Endothelial cell of umbilical vein (primary cell): ENCODE results near the gene SLCO3A1. TPM values are rescaled to one million over a fixed set of nuclear protein-coding genes. Genes with fewer than 3 reads are reported as not detected.

Experiments used
- BruUV-seq: library from RNA; stranded (reverse); fragments of 400-500 nt; replicated peaks from 2 replicates; lab custom pipeline; 2021; lab: Mats Ljungman, UMichigan
- CTCF ChIA-PET: fragments of 300-600, 350-600 bp; sonication (Branson Sonifier 250); formaldehyde crosslinking; loops from one replicate; lab custom pipeline; 2021; ENCODE audit warnings: antibody characterized with exemption, inconsistent platforms; lab: Charles Lee
- POLR2A ChIA-PET: fragments of 300-600, 350-600 bp; sonication (Branson Sonifier 250); formaldehyde crosslinking; loops from one replicate; lab custom pipeline; 2021; ENCODE audit warnings: antibody characterized with exemption, inconsistent platforms; lab: Charles Lee
- DNase-seq: peaks from one replicate; pipeline ENCODE4 v3.0.0-alpha.2; 2011; ENCODE audit warnings: low read depth, low spot score
- FAIRE-seq: peaks from 2 replicates; lab custom pipeline; 2011; peaks lifted over from hg19 to GRCh38; lab: Jason Lieb, UNC
- H2AFZ ChIP-seq: 2 replicates; pipeline ENCODE4 v1.6.0; 2012; ENCODE audit warnings: low read depth, low read length, control low read depth, inconsistent platforms
- H3K27ac ChIP-seq: 2 replicates; pipeline ENCODE4 v1.5.1; 2011; ENCODE audit warnings: low read depth, mild to moderate bottlenecking, control low read depth, low read length, moderate library complexity; ENCODE audit not compliant: insufficient read depth
- H3K27me3 ChIP-seq, 2 experiments: 2 replicates each; pipeline versions ENCODE4 v1.6.0 to v1.6.1; 2011; ENCODE audit warnings: low read length in 2 of 2, mixed read lengths in 1 of 2; ENCODE audit not compliant: control insufficient read depth in 2 of 2, insufficient read depth in 2 of 2
- H3K36me3 ChIP-seq, 2 experiments: 2 replicates in 1 of 2; 3 replicates in 1 of 2; pipeline ENCODE4 v1.5.1; 2011; ENCODE audit warnings: low read length in 2 of 2, mild to moderate bottlenecking in 1 of 2, moderate library complexity in 1 of 2; ENCODE audit not compliant: control insufficient read depth in 2 of 2, insufficient read depth in 2 of 2; ENCODE audit errors: extremely low read depth in 1 of 2
- H3K4me1 ChIP-seq: 3 replicates; pipeline ENCODE4 v1.5.1; 2011; ENCODE audit warnings: mild to moderate bottlenecking, low read length; ENCODE audit not compliant: control insufficient read depth, insufficient read depth; ENCODE audit errors: extremely low read depth
- H3K4me2 ChIP-seq: 2 replicates; pipeline ENCODE4 v1.6.1; 2011; ENCODE audit warnings: low read length, control low read depth, mixed read lengths; ENCODE audit not compliant: insufficient read depth
- H3K4me3 ChIP-seq, 3 experiments: fragments of 200-600 bp in 1 of 3; sonication (generic), shearing (Covaris generic) in 1 of 3; replicated peaks in 1 of 3; 2 replicates each; pipeline ENCODE4 v1.5.1; 2011 to 2016; ENCODE audit warnings: control low read depth in 3 of 3, low read length in 3 of 3, mild to moderate bottlenecking in 2 of 3, inconsistent platforms in 1 of 3, low read depth in 1 of 3, moderate library complexity in 1 of 3; ENCODE audit not compliant: insufficient read depth in 1 of 3
- H3K79me2 ChIP-seq: 2 replicates; pipeline ENCODE4 v1.6.0; 2012; ENCODE audit warnings: low read length, inconsistent platforms; ENCODE audit not compliant: control insufficient read depth, insufficient read depth
- H3K9ac ChIP-seq: replicated peaks from 2 replicates; pipeline ENCODE3; 2011; ENCODE audit warnings: low read length, control low read depth; ENCODE audit not compliant: insufficient read depth; ENCODE audit errors: extremely low read depth
- H3K9me1 ChIP-seq: replicated peaks from 3 replicates; pipeline ENCODE4 v1.6.0; 2011; ENCODE audit warnings: mild to moderate bottlenecking, low read length; ENCODE audit not compliant: control insufficient read depth, insufficient read depth; ENCODE audit errors: extremely low read depth
- H3K9me3 ChIP-seq: replicated peaks from 2 replicates; pipeline ENCODE4 v1.5.1; 2012; ENCODE audit warnings: low read length, inconsistent platforms; ENCODE audit not compliant: control insufficient read depth, insufficient read depth
- H4K20me1 ChIP-seq: replicated peaks from 2 replicates; pipeline ENCODE3; 2011; ENCODE audit warnings: mild to moderate bottlenecking, low read length; ENCODE audit not compliant: control insufficient read depth, insufficient read depth; ENCODE audit errors: extremely low read depth
- EZH2 ChIP-seq: IDR thresholded peaks from 2 replicates; pipeline ENCODE4 v1.6.1; 2012; ENCODE audit warnings: borderline replicate concordance, low read depth, mild to moderate bottlenecking, moderate library complexity, low read length, inconsistent platforms; ENCODE audit not compliant: severe bottlenecking
- FOS ChIP-seq: IDR thresholded peaks from 2 replicates; pipeline ENCODE4 v1.6.1; 2011; ENCODE audit warnings: mild to moderate bottlenecking, low read length, moderate library complexity, borderline replicate concordance; ENCODE audit not compliant: insufficient read depth
- GATA2 ChIP-seq: IDR thresholded peaks from 2 replicates; pipeline ENCODE4 v1.7.0; 2011; ENCODE audit warnings: low read depth, mild to moderate bottlenecking, moderate library complexity, mixed read lengths, low read length; ENCODE audit not compliant: insufficient read length, insufficient read depth
- JUN ChIP-seq: IDR thresholded peaks from 2 replicates; pipeline ENCODE4 v1.6.1; 2011; ENCODE audit warnings: borderline replicate concordance, low read depth; ENCODE audit not compliant: insufficient read length, insufficient read depth
- MYC ChIP-seq: IDR thresholded peaks from one replicate; pipeline ENCODE4 v1.6.1; 2011; ENCODE audit warnings: mild to moderate bottlenecking, low read depth, low read length
- POLR2A ChIP-seq: IDR thresholded peaks from 2 replicates; pipeline ENCODE4 v1.6.1; 2012; ENCODE audit warnings: low read depth, mild to moderate bottlenecking, control low read depth, low read length
- POLR2AphosphoS5 ChIP-seq: IDR thresholded peaks from 2 replicates; pipeline ENCODE4 v1.6.1; 2012; ENCODE audit warnings: low read depth, mild to moderate bottlenecking, control low read depth, low read length, moderate library complexity; ENCODE audit not compliant: insufficient read depth
- dilution Hi-C: fragments of 300-500 bp; cut with MboI; formaldehyde crosslinking; loops from one replicate; pipeline ENCODE4 v1.15.0; 2019; ENCODE audit warnings: low sequenced_read_pairs; ENCODE audit not compliant: extremely low pct_ligation_motif_present
- intact Hi-C: fragments of 100-400 bp; cut with micrococcal nuclease; formaldehyde crosslinking; loops from one replicate; pipeline ENCODE4 v1.10.0; 2022
- polyA plus RNA-seq, 4 experiments: library from polyadenylated mRNA; depleted of rRNA in 3 of 4; stranded (reverse) in 3 of 4; unstranded in 1 of 4; fragments of >200 nt; gene quantifications; 2 replicates each; pipeline versions ENCODE4 v1.2.1 to v1.2.3, GENCODE V29; 2011 to 2012; ENCODE audit warnings: missing spikeins in 1 of 4
- total RNA-seq: library from RNA; stranded (reverse); gene quantifications from 2 replicates; pipeline ENCODE4 v1.2.3, GENCODE V29; 2021
- TF ChIP-seq, protein P1 (sequence below): IDR thresholded peaks from 2 replicates; pipeline ENCODE4 v1.6.1; 2011; ENCODE audit not compliant: insufficient read depth, insufficient read length
- TF ChIP-seq, protein P2 (sequence below), 2 donors: IDR thresholded peaks; 1 replicate in 1 of 2; 2 replicates in 1 of 2; pipeline ENCODE4 v1.5.1; 2011; ENCODE audit warnings: low read length in 2 of 2, mild to moderate bottlenecking in 2 of 2, moderate library complexity in 2 of 2, control low read depth in 1 of 2, inconsistent platforms in 1 of 2, low read depth in 1 of 2; ENCODE audit not compliant: insufficient read depth in 1 of 2; ENCODE audit errors: extremely low read depth in 1 of 2

SLCO3A1 gene
- total and polyA plus RNA-seq, 2 donors (not counting 3 experiments of a cell fraction or from before 2014, with no cell fraction given), result 0.88 to 0.92 TPM

DNA sequence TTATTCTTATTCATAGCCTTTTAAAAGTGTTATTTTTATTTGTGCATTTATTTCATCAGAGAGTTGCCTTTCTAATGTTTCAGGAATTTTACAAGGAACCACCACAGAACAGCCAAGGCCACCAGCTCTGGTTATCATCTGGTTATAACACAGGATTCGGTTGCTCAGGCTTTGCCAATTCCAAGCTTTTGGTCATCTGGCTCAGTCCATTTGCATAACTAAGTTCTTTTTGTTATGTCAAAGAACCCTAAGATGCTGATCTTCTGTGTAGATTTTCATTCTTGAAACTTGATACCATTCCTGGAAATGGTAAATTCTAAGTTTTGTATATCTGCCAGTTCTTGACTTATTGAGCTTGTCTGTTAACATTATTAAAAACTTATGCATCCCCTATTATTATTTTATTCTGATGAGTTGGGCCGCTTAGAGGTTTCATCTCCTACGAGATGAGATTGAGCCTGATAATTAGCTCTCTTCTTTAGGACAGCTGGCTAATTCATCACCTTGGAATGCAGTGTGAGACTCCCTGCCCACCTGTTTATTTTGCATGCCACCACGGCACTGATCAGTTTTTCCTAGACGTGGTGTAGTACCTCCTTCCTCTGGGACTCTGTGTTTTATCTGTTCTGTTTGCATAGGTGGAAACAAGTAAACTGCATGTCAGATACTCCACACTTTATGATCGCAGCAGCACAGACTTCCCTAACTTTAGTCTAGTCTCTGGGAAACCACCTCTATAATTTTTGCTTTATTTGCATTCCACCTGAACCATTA is 264.8 kb downstream of the SLCO3A1 start:
- intact Hi-C loops, result no loop called here
- dilution Hi-C loops, result no loop called here
- Histone ChIP-seq H3K36me3 (no peaks in the 10 kb centered on the region), H3K27me3 (no peaks in the 10 kb centered on the region), H3K9me3 (no peaks in the 10 kb centered on the region), H3K4me1 (no peaks in the 10 kb centered on the region), H3K79me2 (no peaks in the 10 kb centered on the region), H3K9me1 (no peaks in the 10 kb centered on the region), H3K4me3 (no peak overlapping the region), H3K9ac (no peak overlapping the region), H2AFZ (no peak overlapping the region), H3K4me2 (no peak overlapping the region), H4K20me1 (no peaks in the 10 kb centered on the region), H3K27ac (no peak overlapping the region)
- ChIA-PET CTCF (no interaction called here), POLR2A (no interaction called here)
- TF ChIP-seq, protein P1, sequence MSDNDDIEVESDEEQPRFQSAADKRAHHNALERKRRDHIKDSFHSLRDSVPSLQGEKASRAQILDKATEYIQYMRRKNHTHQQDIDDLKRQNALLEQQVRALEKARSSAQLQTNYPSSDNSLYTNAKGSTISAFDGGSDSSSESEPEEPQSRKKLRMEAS, result no peak
- TF ChIP-seq JUN (no peak), EZH2 (no peak), POLR2A (no peak), MYC (no peak), POLR2AphosphoS5 (no peak), FOS (no peak), GATA2 (no peak)
- TF ChIP-seq, protein P2, sequence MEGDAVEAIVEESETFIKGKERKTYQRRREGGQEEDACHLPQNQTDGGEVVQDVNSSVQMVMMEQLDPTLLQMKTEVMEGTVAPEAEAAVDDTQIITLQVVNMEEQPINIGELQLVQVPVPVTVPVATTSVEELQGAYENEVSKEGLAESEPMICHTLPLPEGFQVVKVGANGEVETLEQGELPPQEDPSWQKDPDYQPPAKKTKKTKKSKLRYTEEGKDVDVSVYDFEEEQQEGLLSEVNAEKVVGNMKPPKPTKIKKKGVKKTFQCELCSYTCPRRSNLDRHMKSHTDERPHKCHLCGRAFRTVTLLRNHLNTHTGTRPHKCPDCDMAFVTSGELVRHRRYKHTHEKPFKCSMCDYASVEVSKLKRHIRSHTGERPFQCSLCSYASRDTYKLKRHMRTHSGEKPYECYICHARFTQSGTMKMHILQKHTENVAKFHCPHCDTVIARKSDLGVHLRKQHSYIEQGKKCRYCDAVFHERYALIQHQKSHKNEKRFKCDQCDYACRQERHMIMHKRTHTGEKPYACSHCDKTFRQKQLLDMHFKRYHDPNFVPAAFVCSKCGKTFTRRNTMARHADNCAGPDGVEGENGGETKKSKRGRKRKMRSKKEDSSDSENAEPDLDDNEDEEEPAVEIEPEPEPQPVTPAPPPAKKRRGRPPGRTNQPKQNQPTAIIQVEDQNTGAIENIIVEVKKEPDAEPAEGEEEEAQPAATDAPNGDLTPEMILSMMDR (IDR thresholded peaks at IDR 0.05; ENCODE audit: extremely low read depth in 1 of 2, insufficient read depth in 1 of 2, low read depth in 1 of 2, low read length in 2 of 2), result no peak
- DNase-seq (no peak), FAIRE-seq (no peak)
- BruUV-seq, result no TSS peak
